CD4-positive, CD25-positive, alpha-beta regulatory T cell (primary cell): Measurements from ENCODE around the gene GNB2. TPM values are rescaled to one million over a fixed set of nuclear protein-coding genes. Genes with fewer than 3 reads are reported as not detected.

Experiments used
- ATAC-seq, 2 donors: fragments of 150-1000 bp; cut with Tn5 transposase; one replicate each; pipeline ENCODE4 v1.10.0; 2021; ENCODE audit warnings: low read depth in 2 of 2, moderate number of reproducible peaks in 2 of 2, moderate library complexity in 1 of 2
- DNase-seq, 3 donors: peaks; one replicate each; pipeline versions ENCODE4 v3.0.0 to v3.0.0-alpha.2; 2012 to 2022; ENCODE audit warnings: mixed read lengths in 1 of 3
- H3K27ac ChIP-seq: one replicate; pipeline ENCODE4 v1.7.0; 2013; ENCODE audit warnings: mild to moderate bottlenecking, low read length; ENCODE audit not compliant: insufficient read depth, poor library complexity, severe bottlenecking
- H3K27me3 ChIP-seq: one replicate; pipeline ENCODE4 v1.7.0; 2013; ENCODE audit warnings: low read length; ENCODE audit not compliant: control insufficient read depth, insufficient read depth
- H3K36me3 ChIP-seq: one replicate; pipeline ENCODE4 v1.7.0; 2013; ENCODE audit warnings: mild to moderate bottlenecking, low read length, moderate library complexity; ENCODE audit not compliant: control insufficient read depth, insufficient read depth
- H3K4me1 ChIP-seq: 2 replicates; pipeline ENCODE4 v1.7.0; 2013; ENCODE audit warnings: mild to moderate bottlenecking, low read length; ENCODE audit not compliant: insufficient read depth, control insufficient read depth, poor library complexity, severe bottlenecking
- H3K4me3 ChIP-seq: one replicate; pipeline ENCODE4 v1.7.0; 2013; ENCODE audit warnings: low read depth, mild to moderate bottlenecking, low read length, moderate library complexity
- H3K9me3 ChIP-seq, 2 experiments: 1 replicate in 1 of 2; 2 replicates in 1 of 2; pipeline ENCODE4 v1.7.0; 2013; ENCODE audit warnings: low read length in 2 of 2, mild to moderate bottlenecking in 1 of 2, moderate library complexity in 1 of 2; ENCODE audit not compliant: control insufficient read depth in 2 of 2
- H3K27ac Mint-ChIP-seq, 3 donors: one replicate each; pipeline ENCODE4 v1.8.0; 2020 to 2022; ENCODE audit warnings: mild to moderate bottlenecking in 3 of 3, mixed read lengths in 3 of 3, moderate library complexity in 2 of 3
- H3K27me3 Mint-ChIP-seq: one replicate; pipeline ENCODE4 v1.8.0; 2022; ENCODE audit warnings: mild to moderate bottlenecking, mixed read lengths
- H3K36me3 Mint-ChIP-seq: one replicate; pipeline ENCODE4 v1.8.0; 2020; ENCODE audit warnings: mixed read lengths
- H3K4me1 Mint-ChIP-seq, 4 donors: one replicate each; pipeline ENCODE4 v1.8.0; 2020 to 2022; ENCODE audit warnings: mixed read lengths in 4 of 4, mild to moderate bottlenecking in 1 of 4
- H3K4me3 Mint-ChIP-seq, 4 donors: one replicate each; pipeline ENCODE4 v1.8.0; 2020 to 2022; ENCODE audit warnings: mild to moderate bottlenecking in 4 of 4, mixed read lengths in 4 of 4, moderate library complexity in 3 of 4
- H3K9me3 Mint-ChIP-seq, 7 donors: one replicate each; pipeline ENCODE4 v1.8.0; 2020 to 2022; ENCODE audit warnings: mixed read lengths in 7 of 7, mild to moderate bottlenecking in 3 of 7, moderate library complexity in 2 of 7
- polyA plus RNA-seq, 4 donors: library from polyadenylated mRNA; unstranded; fragments of 300-500 nt; fragmentation: Illumina TruSeq; gene quantifications; one replicate each; pipeline ENCODE4 v1.2.3, GENCODE V29; 2021
- total RNA-seq: library from RNA; stranded (reverse); gene quantifications from one replicate; pipeline ENCODE4 v1.2.3, GENCODE V29; 2022

The GNB2 gene
- total and polyA plus RNA-seq, 5 donors from 2014 or later, result 47.2 to 160 (median 67.7) TPM

GRCh38 chr7:100670074-100670473 lies 3.5 kb upstream of the GNB2 start:
- ATAC-seq (no peak), DNase-seq (no peak)
- Mint-ChIP-seq H3K27ac (no peak overlapping the region), H3K4me3 (peak overlapping the region in 2 of 4 donors; percentile 8 to 38), H3K9me3 (peaks cover 0 to 3% (median 0%) of the 10 kb centered on the region in 7 donors), H3K4me1 (peaks cover 0 to 8% (median 3%) of the 10 kb centered on the region in 4 donors), H3K36me3 (no peaks in the 10 kb centered on the region), H3K27me3 (peaks cover 27% of the 10 kb centered on the region)
- Histone ChIP-seq H3K36me3 (no peaks in the 10 kb centered on the region), H3K27me3 (no peaks in the 10 kb centered on the region), H3K4me1 (peaks cover 6% of the 10 kb centered on the region), H3K4me3 (no peak overlapping the region), H3K27ac (no peak overlapping the region), H3K9me3 (no peaks in the 10 kb centered on the region)

DNA sequence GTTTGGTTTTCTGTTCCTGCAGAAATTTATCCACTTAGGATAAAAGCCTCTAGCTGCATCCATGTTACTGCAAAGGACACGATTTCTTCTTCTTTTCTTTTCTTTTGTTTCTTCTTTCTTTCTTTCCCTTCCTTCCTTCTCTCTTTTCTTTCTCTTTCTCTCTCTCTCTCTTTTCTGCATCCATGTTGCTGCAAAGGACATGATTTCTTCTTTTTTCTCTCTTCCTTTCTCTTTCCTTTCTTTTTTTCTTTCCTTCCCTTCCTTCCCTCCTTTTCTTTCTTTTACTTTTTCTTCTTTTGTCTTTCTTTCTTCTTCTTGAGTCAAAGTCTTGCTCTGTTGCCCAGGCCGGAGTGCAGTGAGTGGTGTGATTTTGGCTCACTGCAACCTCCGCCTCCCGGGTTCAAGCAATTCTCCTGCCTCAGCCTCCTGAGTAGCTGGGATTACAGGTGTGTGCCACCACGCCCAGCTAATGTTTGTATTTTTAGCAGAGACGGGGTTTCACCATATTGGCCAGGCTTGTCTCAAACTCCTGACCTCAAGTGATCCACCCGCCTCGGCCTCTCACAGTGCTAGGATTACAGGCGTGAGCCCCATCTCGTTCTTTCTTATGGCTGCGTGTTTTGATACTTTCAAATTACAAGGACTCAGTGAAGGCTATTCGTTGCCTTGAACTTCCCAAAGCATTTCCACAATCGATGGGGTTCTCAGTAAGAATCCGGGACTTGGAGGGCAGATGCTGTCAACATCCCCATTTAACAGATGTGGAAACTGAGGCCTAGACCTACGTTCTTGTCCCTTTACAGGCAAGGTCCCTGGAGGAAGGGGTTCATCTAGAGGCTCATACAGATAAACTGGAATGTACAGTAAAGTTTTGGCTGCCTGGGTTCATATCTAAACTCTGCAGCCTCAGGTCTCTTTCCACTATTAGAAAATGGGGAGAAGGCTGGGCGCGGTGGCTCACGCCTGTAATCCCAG lies 1.9 kb upstream of the GNB2 start:
- Mint-ChIP-seq H3K9me3 (peaks cover 0 to 1% (median 0%) of the 10 kb centered on the region in 7 donors), H3K4me1 (peaks cover 0 to 12% (median 5%) of the 10 kb centered on the region in 4 donors), H3K4me3 (peak overlapping the region; percentile 33 to 98 (median 66)), H3K36me3 (no peaks in the 10 kb centered on the region), H3K27me3 (peaks cover 12% of the 10 kb centered on the region), H3K27ac (peak overlapping the region in 1 of 3 donors; percentile 41)
- no peak overlapping the region for H3K27ac ChIP-seq
- peaks cover 2% of the 10 kb centered on the region for H3K36me3 ChIP-seq
- no peak for ATAC-seq
- H3K27me3 ChIP-seq, result no peaks in the 10 kb centered on the region
- H3K4me1 ChIP-seq, result peaks cover 15% of the 10 kb centered on the region
- no peak for DNase-seq
- no peaks in the 10 kb centered on the region for H3K9me3 ChIP-seq
- no peak overlapping the region for H3K4me3 ChIP-seq

DNA sequence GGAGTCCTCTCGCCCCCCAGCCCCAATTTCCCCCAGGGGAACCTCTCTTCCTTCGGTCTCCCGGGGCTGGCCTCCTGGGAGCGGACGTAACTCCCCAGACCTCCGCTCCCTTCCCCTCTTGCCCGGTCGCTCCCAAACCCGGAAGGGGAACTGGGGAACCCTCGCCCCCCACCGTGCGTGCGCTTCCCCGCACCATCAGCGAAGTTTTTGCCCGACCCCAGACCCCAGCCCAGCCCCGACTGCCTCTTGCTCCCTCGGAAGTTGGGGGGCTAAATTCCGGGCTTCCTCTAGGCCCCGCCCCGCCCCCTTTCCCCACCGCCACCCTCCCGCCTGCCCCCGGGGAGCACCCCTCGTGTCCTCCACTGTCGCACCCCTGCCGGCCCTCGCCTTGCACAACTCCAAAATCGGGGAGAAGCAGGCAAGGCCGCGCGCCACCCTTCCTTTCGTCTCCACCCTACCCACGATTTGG lies 436 bp downstream of the GNB2 start:
- Histone ChIP-seq H3K9me3 (no peaks in the 10 kb centered on the region), H3K27me3 (no peaks in the 10 kb centered on the region), H3K36me3 (peaks cover 22% of the 10 kb centered on the region), H3K4me3 (peak overlapping the region; percentile 51), H3K27ac (peak overlapping the region; percentile 94), H3K4me1 (peaks cover 17% of the 10 kb centered on the region)
- H3K9me3 Mint-ChIP-seq, result peaks cover 0 to 1% (median 0%) of the 10 kb centered on the region in 7 donors
- peak overlapping the region; percentile 96 to 98 (median 97) for H3K4me3 Mint-ChIP-seq
- ATAC-seq (no peak), DNase-seq (peak in 1 of 3 donors; percentile 41)
- peak overlapping the region; percentile 84 to 98 (median 97) for H3K27ac Mint-ChIP-seq
- H3K4me1 Mint-ChIP-seq, result peaks cover 0 to 28% (median 10%) of the 10 kb centered on the region in 4 donors
- no peaks in the 10 kb centered on the region for H3K36me3 Mint-ChIP-seq
- H3K27me3 Mint-ChIP-seq, result peaks cover 7% of the 10 kb centered on the region

DNA sequence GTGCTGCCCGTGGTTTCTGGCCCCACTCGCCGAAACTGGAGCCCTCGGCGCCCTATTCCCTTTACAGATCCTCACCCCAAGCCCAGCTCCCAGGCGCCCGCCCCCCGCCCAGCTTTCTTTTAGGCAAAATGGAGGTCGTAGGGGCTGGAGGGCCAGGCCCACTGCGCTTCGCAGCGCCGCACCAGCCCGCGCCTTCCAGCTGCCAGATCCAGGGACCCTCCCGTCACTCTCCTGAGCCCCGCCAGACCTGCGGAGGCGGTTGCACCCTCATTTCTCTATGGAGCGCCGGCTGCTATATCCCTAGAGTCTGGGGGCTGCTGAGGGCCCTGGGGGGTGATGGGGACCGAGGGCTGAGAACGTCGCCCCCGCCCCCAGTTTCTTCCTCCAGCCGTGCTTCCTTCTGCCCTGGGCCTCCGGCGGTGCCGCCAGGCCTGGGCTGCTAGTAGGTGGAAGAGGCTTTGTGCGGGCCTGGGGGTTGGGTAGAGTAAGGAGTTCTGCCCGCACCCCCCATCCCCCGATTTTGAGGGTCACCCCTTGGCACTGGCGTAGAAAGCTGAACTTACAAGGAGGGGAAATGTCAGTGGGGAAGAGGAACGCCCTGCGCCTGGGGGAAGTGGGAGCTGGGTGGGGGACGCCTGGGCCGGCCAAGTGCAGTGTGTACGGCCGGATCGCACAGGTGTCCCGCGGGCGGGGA lies 1.0 kb downstream of the GNB2 start:
- peak in 1 of 3 donors; percentile 51 for DNase-seq
- H3K27ac Mint-ChIP-seq, result peak overlapping the region; percentile 84 to 98 (median 97)
- Histone ChIP-seq H3K4me3 (peak overlapping the region; percentile 51), H3K27me3 (no peaks in the 10 kb centered on the region), H3K9me3 (no peaks in the 10 kb centered on the region), H3K27ac (peak overlapping the region; percentile 94), H3K36me3 (peaks cover 26% of the 10 kb centered on the region), H3K4me1 (peaks cover 19% of the 10 kb centered on the region)
- no peaks in the 10 kb centered on the region for H3K36me3 Mint-ChIP-seq
- H3K27me3 Mint-ChIP-seq, result peaks cover 7% of the 10 kb centered on the region
- peak overlapping the region; percentile 96 to 98 (median 97) for H3K4me3 Mint-ChIP-seq
- peaks cover 0 to 1% (median 0%) of the 10 kb centered on the region in 7 donors for H3K9me3 Mint-ChIP-seq
- peaks cover 0 to 33% (median 11%) of the 10 kb centered on the region in 4 donors for H3K4me1 Mint-ChIP-seq
- ATAC-seq, result no peak

- Mint-ChIP-seq H3K36me3 (no peaks in the 10 kb centered on the region), H3K9me3 (peaks cover 0 to 1% (median 0%) of the 10 kb centered on the region in 7 donors), H3K4me1 (peaks cover 1 to 38% (median 14%) of the 10 kb centered on the region in 4 donors), H3K27me3 (peaks cover 7% of the 10 kb centered on the region), H3K4me3 (peak overlapping the region in 3 of 4 donors; percentile 96 to 98 (median 98)), H3K27ac (peak overlapping the region in 2 of 3 donors; percentile 9 to 84)
- peaks cover 24% of the 10 kb centered on the region for H3K4me1 ChIP-seq
- peak overlapping the region; percentile 51 for H3K4me3 ChIP-seq
- H3K27ac ChIP-seq, result peak overlapping the region; percentile 94
- ATAC-seq, result no peak
- no peaks in the 10 kb centered on the region for H3K27me3 ChIP-seq
- H3K9me3 ChIP-seq, result no peaks in the 10 kb centered on the region
- no peak for DNase-seq
- peaks cover 27% of the 10 kb centered on the region for H3K36me3 ChIP-seq
These were observed 1.5 kb downstream of the GNB2 start for GRCh38 chr7:100675105-100675451.

GRCh38 chr7:100675581-100676350 lies 2.2 kb downstream of the GNB2 start:
- Histone ChIP-seq H3K9me3 (no peaks in the 10 kb centered on the region), H3K4me3 (no peak overlapping the region), H3K27me3 (no peaks in the 10 kb centered on the region), H3K36me3 (peaks cover 27% of the 10 kb centered on the region), H3K4me1 (peaks cover 31% of the 10 kb centered on the region), H3K27ac (peak overlapping the region; percentile 94)
- Mint-ChIP-seq H3K4me1 (peaks cover 4 to 45% (median 18%) of the 10 kb centered on the region in 4 donors), H3K9me3 (peaks cover 0 to 1% (median 0%) of the 10 kb centered on the region in 7 donors), H3K27me3 (peaks cover 7% of the 10 kb centered on the region), H3K27ac (peak overlapping the region; percentile 77 to 92 (median 82)), H3K36me3 (no peaks in the 10 kb centered on the region), H3K4me3 (peak overlapping the region; percentile 90 to 96 (median 92))
- ATAC-seq (peak; percentile 56 to 59), DNase-seq (peak; percentile 91 to 97 (median 96))
